HepG2 (cell line): ENCODE data around the gene TBX3. TPM values are rescaled to one million over a fixed set of nuclear protein-coding genes. Genes with fewer than 3 reads are reported as not detected.

Experiments used
- ATAC-seq: fragments of 200-7000 bp; cut with Tn5 transposase; 3 replicates; pipeline ENCODE4 v1.9.1; 2020; ENCODE audit warnings: mild to moderate bottlenecking, moderate library complexity
- BruUV-seq: library from RNA; stranded (reverse); fragments of 400-500 nt; replicated peaks from 2 replicates; lab custom pipeline; 2021; lab: Mats Ljungman, UMichigan
- CTCF ChIA-PET: fragments of 300-600 bp; formaldehyde crosslinking; extraction: SDS; loops from one replicate; lab custom pipeline; 2021; ENCODE audit warnings: low total read pairs, inconsistent platforms, low intra/inter-chr PET ratio; lab: Yijun Ruan, JAX
- POLR2A ChIA-PET: fragments of 350-600 bp; sonication (Branson Sonifier 250); formaldehyde crosslinking; loops from one replicate; lab custom pipeline; 2020; ENCODE audit warnings: antibody characterized with exemption, inconsistent platforms; lab: Yijun Ruan, JAX
- DNase-seq: peaks from one replicate; pipeline ENCODE4 v3.0.0-alpha.2; 2015; ENCODE audit warnings: low spot score
- FAIRE-seq: peaks from 3 replicates; lab custom pipeline; 2011; peaks lifted over from hg19 to GRCh38; lab: Jason Lieb, UNC
- H2AFZ ChIP-seq: one replicate; pipeline ENCODE4 v1.6.1; 2011; ENCODE audit warnings: low read length, inconsistent platforms
- H3K27ac ChIP-seq: fragments of 300-600 bp; 3 replicates; pipeline ENCODE4 v1.8.0; 2011; ENCODE audit warnings: mixed run types, mild to moderate bottlenecking, mixed read lengths, low read length, inconsistent platforms; ENCODE audit not compliant: insufficient read depth; ENCODE audit errors: extremely low read length
- H3K27me3 ChIP-seq, 2 experiments: fragments of 200-600 bp in 1 of 2; 2 replicates in 1 of 2; 3 replicates in 1 of 2; pipeline versions ENCODE4 v1.6.0 to v1.8.0; 2011; ENCODE audit warnings: low read length in 2 of 2, mild to moderate bottlenecking in 2 of 2, moderate library complexity in 2 of 2, inconsistent platforms in 1 of 2; ENCODE audit not compliant: insufficient read depth in 2 of 2, control insufficient read depth in 1 of 2
- H3K36me3 ChIP-seq, 2 experiments: fragments of 200-600 bp in 1 of 2; replicated peaks in 1 of 2; 2 replicates in 1 of 2; 3 replicates in 1 of 2; pipeline versions ENCODE4 v1.5.1 to v1.8.0; 2011; ENCODE audit warnings: low read length in 2 of 2, inconsistent platforms in 1 of 2; ENCODE audit not compliant: insufficient read depth in 2 of 2, control insufficient read depth in 1 of 2
- H3K4me1 ChIP-seq: 2 replicates; pipeline ENCODE4 v1.5.1; 2012; ENCODE audit warnings: low read length, inconsistent platforms; ENCODE audit not compliant: insufficient read depth
- H3K4me2 ChIP-seq: 2 replicates; pipeline ENCODE4 v1.6.0; 2011; ENCODE audit warnings: low read depth, low read length, inconsistent platforms
- H3K4me3 ChIP-seq, 3 experiments: fragments of 200-600 bp in 1 of 3; sonication (generic), shearing (Covaris generic) in 1 of 3; replicated peaks in 1 of 3; 2 replicates each; pipeline ENCODE4 v1.5.1; 2011 to 2016; ENCODE audit warnings: low read length in 3 of 3, inconsistent platforms in 2 of 3, low read depth in 2 of 3, mild to moderate bottlenecking in 2 of 3, control low read depth in 1 of 3, mixed read lengths in 1 of 3; ENCODE audit not compliant: insufficient read depth in 1 of 3
- H3K79me2 ChIP-seq: one replicate; pipeline ENCODE4 v1.6.1; 2011; ENCODE audit warnings: low read length, inconsistent platforms; ENCODE audit not compliant: insufficient read depth
- H3K9ac ChIP-seq: 2 replicates; pipeline ENCODE4 v1.6.0; 2011; ENCODE audit warnings: mild to moderate bottlenecking, low read depth, low read length, inconsistent platforms; ENCODE audit not compliant: insufficient read depth
- H3K9me3 ChIP-seq: 2 replicates; pipeline ENCODE4 v1.5.1; 2012; ENCODE audit warnings: mild to moderate bottlenecking, low read length
- H4K20me1 ChIP-seq: 2 replicates; pipeline ENCODE4 v1.6.0; 2011; ENCODE audit warnings: inconsistent platforms, mild to moderate bottlenecking, low read length, moderate library complexity; ENCODE audit not compliant: insufficient read depth
- AHDC1 ChIP-seq: sonication (generic); formaldehyde crosslinking; IDR thresholded peaks from 2 replicates; pipeline ENCODE4 v1.5.1; 2020; ENCODE audit warnings: mild to moderate bottlenecking, missing genetic modification reagents, borderline replicate concordance
- FOSL2 ChIP-seq: sonication (generic); formaldehyde crosslinking; IDR thresholded peaks from 2 replicates; pipeline ENCODE4 v1.4.0; 2020; ENCODE audit warnings: missing genetic modification reagents
- MXD1 ChIP-seq: sonication (generic); formaldehyde crosslinking; IDR thresholded peaks from 2 replicates; pipeline ENCODE4 v1.4.0; 2020; ENCODE audit warnings: mild to moderate bottlenecking, missing genetic modification reagents
- RFX1 ChIP-seq: fragments of 450-650 bp; IDR thresholded peaks from 2 replicates; pipeline ENCODE4 v1.6.1; 2017
- ZBTB4 ChIP-seq: sonication (generic); formaldehyde crosslinking; IDR thresholded peaks from 2 replicates; pipeline ENCODE4 v1.4.0; 2020; ENCODE audit warnings: missing genetic modification reagents, mild to moderate bottlenecking, borderline replicate concordance
- ZFP90 ChIP-seq: sonication (generic); formaldehyde crosslinking; IDR thresholded peaks from 2 replicates; pipeline ENCODE4 v1.8.0; 2022; ENCODE audit warnings: missing genetic modification reagents, mild to moderate bottlenecking, inconsistent platforms, borderline replicate concordance
- ZNF382 ChIP-seq: sonication (generic); formaldehyde crosslinking; IDR thresholded peaks from 2 replicates; pipeline ENCODE4 v1.5.0; 2020; ENCODE audit warnings: missing genetic modification reagents, mild to moderate bottlenecking, borderline replicate concordance
- ZNF580 ChIP-seq: IDR thresholded peaks from 2 replicates; pipeline ENCODE4 v1.6.1; 2016; ENCODE audit warnings: low read depth, borderline replicate concordance
- WGBS: methylation state at CpG from one replicate; pipeline ENCODE4 v1.1.6; 2017; ENCODE audit warnings: low lambda C conversion rate; 5-methylcytosine and 5-hydroxymethylcytosine counted together
- in situ Hi-C: cut with HindIII; loops from 2 replicates; pipeline ENCODE4 v1.10.0; 2017; ENCODE audit warnings: low pct_unique_long_range_greater_than_20kb; ENCODE audit not compliant: extremely low pct_ligation_motif_present
- intact Hi-C: fragments of 100-400 bp; cut with micrococcal nuclease; formaldehyde crosslinking; loops from one replicate; pipeline ENCODE4 v1.10.0; 2022; ENCODE audit not compliant: unreplicated experiment
- polyA plus RNA-seq, 8 experiments: library from polyadenylated mRNA; depleted of rRNA in 3 of 8; stranded (reverse) in 7 of 8; unstranded in 1 of 8; fragments of >200 nt; fragmentation: Illumina TruSeq in 4 of 8; extraction: Trizol in 4 of 8; gene quantifications; 2 replicates each; pipeline versions ENCODE4 v1.2.1 to v1.2.3, GENCODE V29; 2011 to 2016; ENCODE audit warnings: low read depth in 4 of 8, missing spikeins in 1 of 8, mixed read lengths in 1 of 8; ENCODE audit not compliant: insufficient read depth in 1 of 8
- total RNA-seq, 5 experiments: library from RNA; depleted of rRNA; stranded (reverse); fragments of >200 nt; fragmentation: Illumina TruSeq; extraction: Trizol; gene quantifications; 2 replicates each; pipeline ENCODE4 v1.2.3, GENCODE V29; 2016; ENCODE audit warnings: low read depth in 1 of 5

TBX3 gene
- total and polyA plus RNA-seq, 2 of the 13 experiments (the other 11 are each of a cell fraction or from before 2014, with no cell fraction given): 27.1 to 42.4 TPM

- Histone ChIP-seq H3K9me3 (no peaks in the 10 kb centered on the region), H2AFZ (no peak overlapping the region)
- CTCF ChIA-PET: no interaction called here
- BruUV-seq: no TSS peak
- TF ChIP-seq FOSL2 (CRISPR knock-in tag): no peak
- no peak for TF ChIP-seq AHDC1 (CRISPR knock-in tag)
- no peak for TF ChIP-seq ZFP90 (CRISPR knock-in tag)
- no peak for TF ChIP-seq RFX1
- no peak for TF ChIP-seq ZBTB4 (CRISPR knock-in tag)
- no peak for TF ChIP-seq ZNF580 (CRISPR knock-in tag)
- TF ChIP-seq ZNF382 (CRISPR knock-in tag): no peak
- TF ChIP-seq MXD1 (CRISPR knock-in tag): no peak
- TF ChIP-seq, all 625 proteins: peak for 0
- Histone ChIP-seq H3K4me1 (peaks cover 6% of the 10 kb centered on the region), H4K20me1 (no peaks in the 10 kb centered on the region), H3K36me3 (no peaks in the 10 kb centered on the region), H3K9ac (no peak overlapping the region), H3K27me3 (no peaks in the 10 kb centered on the region), H3K4me3 (no peak overlapping the region), H3K4me2 (no peak overlapping the region), H3K79me2 (no peaks in the 10 kb centered on the region), H3K27ac (no peak overlapping the region)
- 87% methylated on average over 10 of the region's 10 CpGs for WGBS
- intact Hi-C loops (no loop called here), in situ Hi-C loops (no loop called here)
- POLR2A ChIA-PET: no interaction called here
- FAIRE-seq (no peak), ATAC-seq (no peak), DNase-seq (no peak)
Measured at GRCh38 chr12:114649585-114649984, 34.4 kb downstream of the TBX3 start.
